ENCODE results near the gene RPH3AL.

DNA sequence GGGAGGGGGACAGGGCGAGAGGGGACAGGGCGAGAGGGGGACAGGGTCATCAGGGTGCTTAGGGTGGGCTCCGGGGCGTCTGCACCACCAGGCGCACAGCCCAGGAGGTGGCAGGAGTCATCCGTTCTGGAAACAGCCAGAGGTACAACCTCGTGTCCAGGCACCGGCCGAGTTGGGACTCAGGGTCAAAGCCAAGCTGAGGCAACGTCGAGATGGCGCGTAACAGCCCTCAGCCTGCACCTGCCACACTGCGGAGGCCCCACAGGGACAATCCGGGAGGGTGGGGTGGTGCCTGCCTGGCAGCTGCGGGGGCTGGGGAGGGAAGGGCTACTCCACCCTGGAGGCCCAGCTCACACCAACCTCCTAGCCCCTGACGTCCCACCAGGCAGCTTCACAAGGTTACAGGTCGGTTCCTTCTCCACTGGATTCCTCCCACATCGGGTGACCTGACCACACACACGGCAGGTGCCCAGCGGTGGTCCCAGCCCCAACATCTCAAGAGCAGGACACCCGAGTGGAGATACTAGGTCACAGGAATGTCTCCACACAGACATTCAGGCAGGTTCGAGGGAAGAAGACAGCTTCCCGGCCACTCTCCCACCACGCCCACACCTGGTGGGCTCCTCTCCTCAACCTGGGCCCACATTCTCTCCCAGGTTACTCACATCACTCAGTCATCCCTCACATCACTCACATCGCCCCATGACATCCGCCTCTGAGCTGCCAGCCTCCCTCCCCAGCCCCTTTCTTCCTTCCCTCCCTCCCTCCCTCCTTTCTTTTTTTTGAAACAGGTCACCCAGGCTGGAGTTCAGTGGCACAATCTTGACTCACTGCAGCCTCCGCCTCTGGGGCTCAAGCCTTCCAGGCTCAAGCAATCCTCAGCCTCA, 47.3 kb downstream of the RPH3AL start:
- TF ChIP-seq, protein P1, sequence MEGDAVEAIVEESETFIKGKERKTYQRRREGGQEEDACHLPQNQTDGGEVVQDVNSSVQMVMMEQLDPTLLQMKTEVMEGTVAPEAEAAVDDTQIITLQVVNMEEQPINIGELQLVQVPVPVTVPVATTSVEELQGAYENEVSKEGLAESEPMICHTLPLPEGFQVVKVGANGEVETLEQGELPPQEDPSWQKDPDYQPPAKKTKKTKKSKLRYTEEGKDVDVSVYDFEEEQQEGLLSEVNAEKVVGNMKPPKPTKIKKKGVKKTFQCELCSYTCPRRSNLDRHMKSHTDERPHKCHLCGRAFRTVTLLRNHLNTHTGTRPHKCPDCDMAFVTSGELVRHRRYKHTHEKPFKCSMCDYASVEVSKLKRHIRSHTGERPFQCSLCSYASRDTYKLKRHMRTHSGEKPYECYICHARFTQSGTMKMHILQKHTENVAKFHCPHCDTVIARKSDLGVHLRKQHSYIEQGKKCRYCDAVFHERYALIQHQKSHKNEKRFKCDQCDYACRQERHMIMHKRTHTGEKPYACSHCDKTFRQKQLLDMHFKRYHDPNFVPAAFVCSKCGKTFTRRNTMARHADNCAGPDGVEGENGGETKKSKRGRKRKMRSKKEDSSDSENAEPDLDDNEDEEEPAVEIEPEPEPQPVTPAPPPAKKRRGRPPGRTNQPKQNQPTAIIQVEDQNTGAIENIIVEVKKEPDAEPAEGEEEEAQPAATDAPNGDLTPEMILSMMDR (conservative IDR thresholded peaks at IDR 0.05; ENCODE audit: low read depth, low read length), result no peak
- TF ChIP-seq EZH2phosphoT487 (IDR thresholded peaks at IDR 0.05; ENCODE audit: borderline replicate concordance, low read length), result no peak
- TF ChIP-seq EZH2 (IDR thresholded peaks at IDR 0.05; ENCODE audit: low read length, unreplicated experiment), result no peak

Measured in PC-3 (cell line).